Kidney (tissue), 14 donors: ENCODE measurements around the gene GSK3A. TPM values are rescaled to one million over a fixed set of nuclear protein-coding genes. Genes with fewer than 3 reads are reported as not detected.

Experiments
- DNase-seq, 5 donors: peaks; one replicate each; pipeline ENCODE4 v3.0.0-alpha.2; 2013 to 2020
- FAIRE-seq: peaks from 2 replicates; lab custom pipeline; 2012; peaks lifted over from hg19 to GRCh38; lab: Jason Lieb, UNC
- H3K27ac ChIP-seq, 2 donors: one replicate each; pipeline ENCODE4 v1.7.0; 2013; ENCODE audit warnings: low read depth in 2 of 2, low read length in 2 of 2, inconsistent platforms in 1 of 2
- H3K27me3 ChIP-seq: one replicate; pipeline ENCODE4 v1.7.1; 2013; ENCODE audit warnings: low read length, inconsistent platforms; ENCODE audit not compliant: control insufficient read depth, insufficient read depth
- H3K36me3 ChIP-seq, 3 donors: one replicate each; pipeline versions ENCODE4 v1.7.0 to v1.7.1; 2013; ENCODE audit warnings: low read length in 3 of 3, control low read depth in 1 of 3, inconsistent platforms in 1 of 3; ENCODE audit not compliant: insufficient read depth in 3 of 3, control insufficient read depth in 2 of 3
- H3K4me1 ChIP-seq, 3 donors: one replicate each; pipeline versions ENCODE4 v1.7.0 to v1.7.1; 2013; ENCODE audit warnings: low read length in 3 of 3, inconsistent platforms in 1 of 3, low read depth in 1 of 3; ENCODE audit not compliant: control insufficient read depth in 2 of 3, insufficient read depth in 2 of 3
- H3K4me3 ChIP-seq, 3 donors: one replicate each; pipeline versions ENCODE4 v1.7.0 to v1.8.1; 2013; ENCODE audit warnings: low read length in 3 of 3, control low read depth in 1 of 3, inconsistent platforms in 1 of 3
- H3K9ac ChIP-seq, 3 donors: one replicate each; pipeline versions ENCODE4 v1.7.0 to v1.7.1; 2013; ENCODE audit warnings: low read length in 3 of 3, control low read depth in 1 of 3, inconsistent platforms in 1 of 3
- H3K9me3 ChIP-seq, 3 donors: one replicate each; pipeline versions ENCODE4 v1.7.0 to v1.7.1; 2013; ENCODE audit warnings: low read length in 3 of 3, control low read depth in 1 of 3, inconsistent platforms in 1 of 3; ENCODE audit not compliant: control insufficient read depth in 2 of 3, insufficient read depth in 1 of 3
- CTCF ChIP-seq: IDR thresholded peaks from 3 replicates; pipeline ENCODE4 v1.5.1; 2012; ENCODE audit warnings: mild to moderate bottlenecking, moderate library complexity, borderline replicate concordance; ENCODE audit not compliant: insufficient read depth; ENCODE audit errors: extremely low read depth
- intact Hi-C: fragments of 100-400 bp; cut with DNase I; formaldehyde crosslinking; loops from one replicate; pipeline ENCODE4 v1.11.1; 2022
- polyA plus RNA-seq: library from polyadenylated mRNA; stranded (reverse); fragments of 350-450 nt; fragmentation: Illumina TruSeq; extraction: RNeasy Lipid Tissue Mini Kit (QIAGEN cat#74804); gene quantifications from one replicate; pipeline ENCODE4 v1.2.3, GENCODE V29; 2014; ENCODE audit warnings: low read depth, low replicate concordance; ENCODE audit not compliant: insufficient read depth
- total RNA-seq: library from RNA; stranded (reverse); fragmentation: NEBNext Ultra II Directional; extraction: Animal tissue kit (Norgen Biotek cat#: 25700); gene quantifications from one replicate; pipeline ENCODE4 v1.2.1, GENCODE V29; 2021
- donor health status: control.
- donor health status: control.
- donor health status: control.
- donor health status: control.
- donor health status: control.
- donor health status: DM: yes; HTN: yes; CAD: no.
- donor health status: Normal renal cell carcinoma (clear cell type).

Gene GSK3A
- total and polyA plus RNA-seq, 2 donors from 2014 or later, result 39.2 to 57.3 TPM

- Histone ChIP-seq H3K27me3 (no peaks in the 10 kb centered on the region), H3K4me3 (peak overlapping the region; percentile 16 to 91 (median 80)), H3K27ac (peak overlapping the region; percentile 91 to 95), H3K36me3 (peaks cover 0 to 17% (median 6%) of the 10 kb centered on the region in 3 donors), H3K9ac (peak overlapping the region in 2 of 3 donors; percentile 78 to 95), H3K4me1 (peaks cover 3 to 25% (median 12%) of the 10 kb centered on the region in 3 donors), H3K9me3 (no peaks in the 10 kb centered on the region)
- no peak for FAIRE-seq
- peak in 2 of 5 donors; percentile 55 to 84 for DNase-seq
- TF ChIP-seq CTCF, result no peak
- intact Hi-C loops, result no loop called here
These were observed 28.1 kb upstream of the GSK3A start for GRCh38 chr19:42270346-42271044.

- no peak for TF ChIP-seq CTCF
- no peak for FAIRE-seq
- Histone ChIP-seq H3K9ac (peak overlapping the region; percentile 78 to 95 (median 85)), H3K27ac (peak overlapping the region; percentile 91 to 95), H3K36me3 (peaks cover 0 to 12% (median 6%) of the 10 kb centered on the region in 3 donors), H3K4me1 (peaks cover 3 to 21% (median 12%) of the 10 kb centered on the region in 3 donors), H3K27me3 (no peaks in the 10 kb centered on the region), H3K9me3 (no peaks in the 10 kb centered on the region), H3K4me3 (peak overlapping the region; percentile 80 to 92 (median 91))
- DNase-seq, result peak in 2 of 5 donors; percentile 67 to 76
- intact Hi-C loops, result no loop called here
These were observed 27.3 kb upstream of the GSK3A start for GRCh38 chr19:42269478-42270345.

GRCh38 chr19:42268704-42269477 lies 26.5 kb upstream of the GSK3A start, which contains the start of gene CIC:
Gene CIC (plus strand): TSS chr19:42269252. CDS start chr19:42271784, 2,532 bp downstream.
- intact Hi-C loops, result no loop called here
- Histone ChIP-seq H3K9ac (peak within 1 kb of the TSS; percentile 89 to 97 (median 95)), H3K4me3 (peak within 1 kb of the TSS; percentile 83 to 92 (median 91)), H3K36me3 (peaks cover 0 to 8% (median 3%) of the 10 kb centered on the region in 3 donors), H3K9me3 (no peaks in the 10 kb centered on the region), H3K4me1 (peaks cover 3 to 21% (median 12%) of the 10 kb centered on the region in 3 donors), H3K27ac (peak within 1 kb of the TSS; percentile 99), H3K27me3 (no peaks in the 10 kb centered on the region)
- no peak for TF ChIP-seq CTCF
- FAIRE-seq (peak; percentile 99), DNase-seq (peak; percentile 100)
